HG02885 (cell line): Measurements from ENCODE around the gene CRYL1.

ENCODE experiments used
- ATAC-seq: cut with Tn5 transposase; IDR thresholded peaks from one replicate; pipeline ENCODE4 v1.9.1; 2021; ENCODE audit warnings: mild to moderate bottlenecking; ENCODE audit not compliant: unreplicated experiment, poor library complexity

The CRYL1 gene

DNA sequence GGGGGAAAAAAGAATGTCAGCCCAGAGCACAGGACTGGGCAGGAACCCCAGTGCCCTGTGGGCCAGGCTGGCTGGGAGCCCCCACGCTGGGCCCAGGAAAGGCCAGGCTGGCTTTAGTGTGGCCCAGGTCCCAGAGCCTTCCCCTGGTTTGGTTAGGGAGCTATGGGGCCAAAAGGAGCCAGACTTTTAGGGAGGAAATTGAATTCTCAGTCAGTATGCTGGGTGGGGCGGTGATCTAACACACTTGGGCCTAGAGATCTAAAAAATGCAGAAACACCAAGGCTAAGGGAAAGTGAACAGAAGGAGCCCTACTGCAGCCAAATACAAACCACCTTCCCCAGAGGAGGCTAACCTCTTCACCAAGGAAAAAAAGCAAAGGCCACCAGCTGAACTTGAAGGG, 137.5 kb downstream of the CRYL1 start:
- ATAC-seq: no peak

DNA sequence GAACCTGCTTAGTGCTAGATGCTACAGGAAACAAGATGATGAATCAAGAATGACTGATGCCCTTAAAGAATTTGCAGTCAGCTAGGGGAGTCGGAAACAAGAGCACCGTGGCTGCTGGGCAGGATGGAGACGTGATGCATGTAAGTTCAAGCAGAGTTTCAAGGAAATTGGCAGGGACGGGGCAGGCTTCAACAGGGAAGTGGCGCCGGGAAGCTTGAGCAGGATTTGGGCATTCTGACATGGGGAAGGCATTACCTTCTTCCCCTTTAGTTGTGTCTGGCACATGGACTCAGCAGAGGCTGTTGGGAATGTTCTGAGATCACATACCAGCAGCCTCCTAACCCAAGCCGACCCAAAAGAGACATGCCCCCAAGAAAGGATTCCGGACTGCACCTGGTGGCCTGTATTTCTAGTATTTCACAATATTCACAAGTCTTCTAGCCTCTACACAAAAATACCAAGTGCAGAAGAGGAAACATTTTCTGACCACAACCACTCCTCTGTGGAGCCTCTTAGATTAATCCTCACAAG, 138.2 kb downstream of the CRYL1 start:
- ATAC-seq: no peak

DNA sequence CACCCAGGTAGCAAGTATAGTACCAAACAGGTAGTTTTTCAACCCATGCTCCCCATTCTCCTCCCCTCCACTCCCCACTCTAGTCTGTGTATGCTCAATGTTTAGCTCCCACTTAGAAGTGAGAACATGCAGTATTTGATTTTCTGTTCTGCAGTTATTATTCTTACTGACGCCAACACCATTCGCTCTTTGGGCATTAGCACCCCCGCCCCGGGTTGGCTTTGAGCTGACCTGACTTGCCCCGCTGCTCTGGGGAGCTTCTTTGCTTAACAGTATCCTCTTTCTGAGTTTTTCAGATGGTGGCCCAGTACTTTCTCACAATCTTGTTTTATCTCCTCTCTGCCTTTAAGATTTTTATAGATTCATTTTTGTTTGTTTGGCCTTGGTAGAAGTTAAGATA, 138.7 kb downstream of the CRYL1 start:
- no peak for ATAC-seq

DNA sequence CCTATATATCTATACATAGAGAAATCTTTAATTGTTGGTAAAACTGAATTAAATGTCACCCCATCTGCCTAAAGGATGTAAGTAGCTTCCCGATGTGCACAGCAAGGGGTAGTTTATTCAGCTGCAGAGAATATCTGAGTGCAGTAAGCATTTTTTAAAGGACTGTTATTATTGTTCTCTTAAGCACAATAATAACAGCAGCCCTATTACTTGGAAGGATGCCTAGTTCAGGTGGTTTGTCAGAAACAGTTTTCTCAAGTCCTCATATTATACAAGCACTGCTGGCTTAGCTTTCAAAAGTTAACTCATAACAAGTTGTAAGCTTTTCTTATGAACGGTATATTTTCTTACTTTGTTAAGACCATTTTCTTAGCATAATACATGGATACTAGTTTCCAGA, 142.6 kb downstream of the CRYL1 start:
- no peak for ATAC-seq

DNA sequence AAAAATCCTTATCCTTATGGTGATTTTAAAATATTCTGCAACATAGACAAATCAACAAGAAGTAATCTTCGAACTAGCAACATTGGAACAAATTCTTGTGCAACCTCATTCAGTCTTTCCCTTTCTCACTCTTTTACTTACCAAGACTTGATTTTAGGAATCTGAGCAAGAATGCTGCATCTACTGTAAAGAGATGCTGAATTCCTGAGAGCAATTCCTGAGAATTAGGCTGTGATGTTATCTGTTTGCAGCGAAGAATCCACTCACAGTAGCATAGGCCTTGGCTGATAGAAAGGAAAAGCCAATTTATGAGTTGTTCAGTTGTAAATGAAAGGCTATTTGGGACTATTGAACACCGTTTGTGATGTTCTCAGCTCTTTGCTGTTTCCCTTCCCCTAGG, 144.3 kb downstream of the CRYL1 start:
- no peak for ATAC-seq

DNA sequence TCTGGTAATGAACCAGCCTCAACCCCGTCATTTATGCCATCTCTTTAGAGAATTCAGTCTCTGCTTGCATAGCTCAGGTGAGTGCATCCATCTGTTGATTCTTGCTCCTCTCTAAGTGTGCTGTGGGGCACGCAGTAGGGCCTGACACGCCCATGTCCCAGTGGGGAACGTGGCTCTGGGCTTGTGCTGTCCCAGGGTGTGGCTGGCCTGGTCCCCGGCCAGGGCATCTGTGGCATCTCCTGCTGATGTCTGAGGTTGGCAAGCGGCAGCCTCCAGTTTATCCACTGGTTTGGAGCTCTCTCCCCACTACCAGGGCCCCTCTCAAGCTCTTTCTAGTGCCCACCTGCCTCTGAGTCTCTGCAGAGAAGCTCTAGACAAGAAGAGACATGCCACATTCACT, 146.9 kb downstream of the CRYL1 start:
- ATAC-seq: no peak

DNA sequence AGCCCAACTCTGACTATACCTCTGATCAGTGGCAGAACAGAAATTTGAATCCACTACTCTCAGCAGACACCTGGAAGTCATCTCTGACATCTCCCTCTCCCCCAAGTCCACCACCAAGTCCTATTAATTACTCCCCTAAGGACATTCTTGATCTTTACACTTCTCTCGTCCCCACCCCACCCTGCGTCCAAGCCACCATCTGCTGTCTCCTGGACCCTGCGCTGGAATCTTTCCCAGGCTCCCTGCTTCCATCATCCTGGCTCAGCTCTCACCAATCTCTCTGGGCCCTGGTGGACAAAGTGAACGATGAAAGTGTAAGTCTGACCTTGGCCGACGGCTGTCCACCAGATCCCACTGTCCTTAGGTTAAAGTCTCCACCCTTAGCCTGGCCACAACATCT, 147.9 kb downstream of the CRYL1 start:
- no peak for ATAC-seq

DNA sequence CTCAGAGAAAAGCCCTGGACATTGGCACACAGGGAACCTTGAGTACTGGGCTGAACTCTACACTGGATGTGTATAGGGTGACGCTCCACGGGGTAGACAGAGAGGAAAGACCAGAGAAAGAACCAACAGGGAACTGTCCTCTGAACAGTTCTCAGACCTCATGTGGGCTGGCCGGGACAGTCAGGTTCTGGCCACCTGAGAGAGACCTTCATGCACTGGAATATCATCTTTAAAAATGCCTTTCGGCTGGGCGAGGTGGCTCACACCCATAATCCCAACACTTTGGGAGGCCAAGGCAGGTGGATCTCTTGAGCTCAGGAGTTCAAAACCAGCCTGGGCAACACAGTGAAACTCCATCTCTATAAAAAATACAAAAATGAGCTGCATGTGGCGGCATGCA, 149.8 kb downstream of the CRYL1 start:
- ATAC-seq: no peak

DNA sequence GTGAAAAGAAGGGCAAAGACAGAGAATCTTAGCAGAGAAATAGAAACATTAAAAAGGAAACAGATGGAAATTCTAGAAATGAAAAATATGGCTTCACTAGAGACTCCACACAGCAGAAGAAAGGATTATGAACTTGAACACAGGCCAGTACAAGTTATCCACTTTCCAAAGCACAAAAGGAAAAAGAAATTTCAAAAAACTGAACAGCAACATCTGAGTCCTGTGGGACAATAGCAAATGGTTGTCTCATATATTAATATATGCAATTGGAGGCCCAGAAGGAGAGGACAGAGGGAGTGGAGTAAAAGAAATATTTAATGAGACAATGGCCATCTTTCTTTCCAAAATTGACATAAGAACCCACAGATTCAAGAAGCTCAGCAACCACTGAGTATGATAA, 151.8 kb downstream of the CRYL1 start:
- ATAC-seq: no peak

DNA sequence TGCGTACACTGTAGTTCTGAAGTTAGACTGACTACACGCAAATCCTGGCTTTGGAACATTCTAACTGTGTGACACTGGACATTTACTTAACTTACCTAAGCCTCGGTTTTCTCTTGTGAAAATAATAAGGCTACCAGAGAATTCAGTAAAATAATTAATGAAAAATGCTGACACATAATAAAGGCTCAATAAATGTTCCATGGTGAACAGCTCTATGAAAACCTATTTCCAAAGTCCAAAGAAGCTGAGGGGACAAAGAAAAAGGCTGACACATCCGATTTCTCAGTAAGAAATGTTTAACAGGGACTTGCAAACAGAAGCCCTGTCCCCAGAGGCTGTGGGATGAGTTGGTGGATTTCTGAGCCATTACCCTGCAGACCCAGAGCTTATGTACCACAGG, 153.8 kb downstream of the CRYL1 start:
- ATAC-seq: no peak

DNA sequence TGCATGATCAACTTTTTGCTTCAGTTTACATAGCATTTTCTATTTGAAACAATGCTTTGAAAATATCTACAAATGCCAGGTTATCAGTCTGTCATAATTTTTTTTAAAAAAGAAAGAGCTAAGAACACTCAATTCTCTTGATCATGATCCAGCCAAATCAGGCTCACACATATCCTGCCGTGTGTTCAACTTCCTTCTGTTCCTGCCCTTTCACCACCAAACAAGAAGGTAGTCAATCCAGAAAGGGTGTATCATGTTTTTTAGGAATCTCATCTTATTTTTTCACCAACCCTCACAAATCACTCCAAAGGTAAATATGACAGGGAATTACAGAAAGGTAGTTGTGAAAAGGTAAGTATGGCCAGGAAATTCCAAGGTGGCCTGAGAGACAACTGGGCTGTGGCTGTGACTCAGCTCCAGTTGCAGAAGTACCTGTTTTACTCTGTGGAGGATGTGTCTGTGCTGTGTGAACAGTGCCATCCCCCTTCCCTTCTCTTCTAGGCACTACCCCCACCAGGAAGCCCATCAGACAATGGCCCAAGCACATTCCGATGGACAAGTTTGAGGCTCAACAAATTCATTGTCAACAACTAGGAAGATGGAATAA, 154.7 kb downstream of the CRYL1 start:
- ATAC-seq: no peak

DNA sequence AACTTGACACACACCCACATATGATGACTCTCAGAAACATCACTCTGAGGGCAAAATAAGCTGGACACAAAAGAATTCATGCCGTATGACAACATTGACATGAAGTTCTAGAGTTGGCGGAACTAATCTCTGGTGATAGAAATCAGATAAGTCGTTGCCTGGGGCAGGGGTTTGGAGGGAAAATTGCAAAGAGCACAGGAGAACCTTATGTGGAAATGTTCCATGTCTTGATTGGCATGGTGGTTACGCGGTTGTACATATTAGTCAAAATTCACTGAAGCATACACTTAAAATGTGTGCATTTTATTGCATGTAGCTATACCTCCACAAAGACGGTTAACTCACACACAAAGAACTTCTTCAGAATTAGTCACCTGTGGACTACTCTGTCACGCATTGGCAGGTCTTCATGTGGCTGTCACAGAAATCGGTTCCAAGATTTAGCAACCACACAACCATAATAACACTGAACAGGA, 155.7 kb downstream of the CRYL1 start:
- peak; percentile 71 for ATAC-seq

DNA sequence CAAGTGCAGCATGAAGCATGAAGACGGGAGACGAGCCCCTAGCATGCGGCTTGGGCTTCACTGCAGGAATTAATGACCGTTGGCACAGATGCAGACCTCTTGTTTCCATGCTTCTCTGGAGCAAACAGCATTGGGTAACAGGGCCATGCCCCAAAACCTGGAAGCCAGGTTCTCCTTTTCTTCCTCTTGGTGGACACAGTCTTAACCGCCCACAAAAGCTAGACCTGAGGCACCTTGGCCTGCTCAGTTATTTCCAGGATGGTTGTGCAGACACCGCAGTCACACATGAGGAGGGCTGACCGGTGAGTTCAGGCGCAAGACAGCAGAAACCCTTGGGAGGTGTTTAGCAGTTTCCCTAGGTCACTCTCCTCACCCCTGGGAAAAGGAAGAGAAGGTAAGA, 159.6 kb downstream of the CRYL1 start:
- no peak for ATAC-seq

DNA sequence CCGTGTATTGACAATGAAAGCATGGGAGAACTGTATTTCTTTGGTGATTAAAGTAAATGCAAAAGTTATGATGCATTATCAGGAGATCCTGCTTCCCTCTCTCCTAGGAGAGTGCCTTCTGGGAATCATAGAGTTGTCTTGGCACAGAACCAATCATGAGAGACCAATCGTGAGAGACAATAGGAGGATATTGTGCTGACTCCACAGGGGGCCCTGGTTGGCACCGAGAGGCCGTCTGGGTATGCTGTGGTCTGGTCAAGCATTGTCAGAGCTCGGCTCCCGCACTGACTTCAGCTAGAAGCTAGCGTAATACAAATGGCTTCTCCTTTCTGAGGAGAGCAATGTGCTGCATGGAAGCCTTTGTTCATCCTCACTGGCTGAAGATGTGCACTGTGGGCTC, 162.1 kb downstream of the CRYL1 start:
- ATAC-seq: no peak

DNA sequence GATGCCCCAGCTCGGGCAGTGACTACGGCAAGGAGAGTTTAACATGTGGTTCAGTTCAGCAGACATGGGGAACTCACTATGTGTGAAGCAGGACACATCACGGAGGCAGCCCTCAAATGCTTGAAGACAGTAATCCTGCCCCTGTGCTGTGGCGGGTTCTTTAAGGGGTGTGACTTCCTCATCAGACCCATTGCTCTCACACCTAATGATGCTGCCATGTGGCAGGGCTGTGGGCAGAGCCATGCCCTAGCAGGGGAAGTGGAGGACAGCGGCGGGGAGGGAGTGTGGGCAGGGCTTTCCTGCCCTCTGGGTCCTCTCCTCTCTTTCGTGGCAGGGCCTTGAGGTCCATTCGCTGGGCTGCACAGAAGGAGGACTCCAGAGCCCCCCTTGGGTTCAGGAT, 162.5 kb downstream of the CRYL1 start:
- ATAC-seq: no peak

DNA sequence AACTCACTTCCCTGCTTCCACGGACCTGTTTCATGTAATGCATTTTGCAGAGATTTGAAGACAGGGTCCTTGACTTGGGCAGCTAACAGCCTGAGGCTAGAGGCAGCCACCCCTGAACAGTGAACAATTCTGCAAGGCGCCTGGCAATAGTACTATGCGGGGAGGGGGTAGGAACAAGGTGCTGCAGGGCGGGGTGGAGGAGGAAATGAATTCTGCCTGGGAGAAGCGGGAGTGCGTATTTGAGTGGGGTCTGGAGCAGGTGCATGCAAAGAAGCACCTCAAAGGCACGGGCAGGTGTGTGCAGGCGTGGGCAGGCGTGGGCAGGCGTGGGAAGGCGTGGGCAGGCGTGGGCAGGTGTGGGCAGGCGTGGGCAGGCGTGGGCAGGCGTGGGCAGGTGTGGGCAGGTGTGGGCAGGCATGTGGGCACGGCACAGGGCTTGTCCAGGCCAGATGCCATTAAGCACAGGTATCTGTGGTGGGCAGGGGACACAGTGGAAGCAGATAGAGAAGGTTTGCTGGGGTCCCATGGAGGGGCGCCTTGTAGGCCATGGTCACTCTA, 163.1 kb downstream of the CRYL1 start:
- ATAC-seq: no peak

DNA sequence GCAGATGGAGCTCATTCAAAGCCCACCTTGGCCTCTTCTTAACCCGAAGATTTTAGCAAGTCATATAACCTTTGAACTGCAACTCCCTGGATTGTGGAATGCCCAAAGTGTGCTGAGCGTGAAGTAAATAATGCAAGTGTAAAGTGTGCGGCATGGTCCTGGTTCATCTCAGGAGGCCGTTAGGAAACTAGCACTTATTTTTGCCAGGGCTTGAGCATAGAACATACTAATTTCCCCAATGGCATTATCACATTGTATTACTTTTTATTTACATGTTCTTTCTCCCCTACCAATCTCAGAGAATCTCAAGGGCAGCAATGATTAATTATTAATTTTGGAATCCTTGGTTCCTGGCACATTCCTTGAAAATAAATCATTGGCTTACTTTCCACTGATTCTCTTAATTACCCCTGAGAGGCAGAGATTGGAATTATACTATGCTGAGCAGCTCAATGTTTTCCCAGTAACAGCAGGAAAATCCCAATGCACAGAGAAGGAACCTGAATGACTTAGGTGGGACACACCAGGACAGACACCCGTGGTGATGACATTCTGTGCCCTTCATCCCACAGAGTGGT, 164.7 kb downstream of the CRYL1 start:
- ATAC-seq: no peak

DNA sequence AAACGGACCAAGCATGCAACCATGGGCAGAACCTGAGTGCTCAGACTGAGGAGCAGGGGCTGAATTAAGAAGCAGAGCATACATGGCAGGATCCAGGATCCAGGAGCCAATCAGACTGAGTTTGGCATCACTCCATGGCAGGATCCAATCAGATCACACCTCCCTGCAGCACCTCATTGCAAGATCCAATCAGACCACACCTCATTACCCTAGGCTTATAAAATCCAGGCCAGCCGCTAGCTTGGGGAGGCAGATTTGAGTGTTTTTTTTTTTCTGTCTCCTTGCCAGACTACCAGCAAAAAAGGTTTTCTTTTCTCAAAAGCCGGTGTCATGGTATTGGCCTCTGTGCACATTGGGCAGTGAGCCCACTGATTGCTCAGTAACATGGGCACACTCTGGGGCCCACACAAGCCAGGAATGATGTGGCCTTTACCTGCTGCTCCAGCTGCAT, 165.6 kb downstream of the CRYL1 start:
- ATAC-seq: no peak

DNA sequence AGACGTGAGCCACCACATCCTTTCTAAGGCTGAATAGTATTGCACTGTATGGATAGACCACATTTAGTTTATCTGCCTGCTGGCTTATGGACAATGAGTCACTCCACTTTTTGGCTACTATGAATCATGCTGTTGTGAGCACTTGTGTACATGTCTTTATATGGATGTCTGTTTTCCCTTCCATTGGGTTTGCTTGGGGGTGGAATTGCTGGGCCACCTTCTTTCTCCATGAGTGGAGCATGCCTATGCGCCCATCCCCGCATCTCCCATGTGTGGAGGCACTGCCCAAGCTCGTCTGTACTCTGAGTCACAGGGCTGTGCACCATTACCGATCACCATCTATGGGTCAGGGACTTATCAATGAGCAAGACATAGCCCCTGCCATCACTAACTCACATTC, 166.3 kb downstream of the CRYL1 start:
- ATAC-seq: no peak

DNA sequence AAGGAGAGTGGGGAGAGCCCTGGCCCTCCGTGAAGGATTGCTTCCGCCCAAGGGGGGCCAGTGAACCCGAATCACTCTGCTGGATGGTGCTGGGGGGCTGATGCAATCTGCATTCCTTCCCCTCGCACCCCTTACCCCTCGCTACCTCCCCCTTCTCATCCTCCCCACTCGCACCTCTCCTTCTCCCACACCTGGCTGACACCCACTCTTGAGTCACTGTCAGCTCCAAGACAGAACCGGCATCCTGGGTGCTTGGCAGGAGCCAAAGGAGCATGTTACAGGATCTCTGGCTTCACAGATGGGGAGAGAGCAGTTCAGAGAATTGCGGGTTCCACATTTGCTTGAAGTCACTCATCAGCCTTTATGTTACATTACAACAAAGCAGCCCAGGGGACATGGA, 167.6 kb downstream of the CRYL1 start:
- no peak for ATAC-seq

DNA sequence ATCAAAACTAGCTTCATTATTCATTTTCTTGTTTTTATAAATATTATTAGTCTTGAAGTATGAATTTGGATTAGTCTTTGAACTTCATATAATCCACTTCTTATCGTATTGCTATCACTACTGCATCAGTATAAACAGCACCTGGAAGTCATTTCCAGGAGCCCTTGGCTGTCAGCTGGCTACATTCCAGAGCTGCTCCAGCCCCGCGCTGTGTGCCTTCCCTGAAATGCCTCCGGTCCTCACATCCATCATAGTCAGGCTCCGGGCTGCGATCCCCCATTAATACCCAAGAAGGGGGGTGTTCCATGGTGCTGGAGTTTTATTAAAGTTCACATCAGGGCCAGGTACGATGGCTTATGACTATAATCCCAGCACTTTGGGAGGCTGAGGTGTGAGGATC, 169.2 kb downstream of the CRYL1 start:
- ATAC-seq: no peak

DNA sequence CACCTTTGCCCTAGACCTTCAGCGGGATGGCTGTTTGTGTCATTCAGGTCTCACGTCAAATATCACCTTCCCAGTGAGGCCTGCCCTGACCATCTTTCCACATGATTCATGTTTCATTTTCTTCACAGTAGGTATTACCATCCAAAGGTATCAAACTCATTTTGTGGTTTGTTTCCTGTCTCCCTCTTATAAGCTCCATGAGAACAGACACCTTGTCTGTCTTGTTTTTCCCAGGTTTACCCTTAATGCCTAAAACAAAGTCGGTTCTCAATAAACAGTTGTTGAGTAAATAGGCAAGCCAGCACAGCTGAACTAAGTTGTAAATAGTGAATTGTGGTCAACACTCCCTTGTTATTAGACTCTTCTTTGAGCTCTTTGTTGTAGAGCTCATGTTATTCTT, 170.9 kb downstream of the CRYL1 start:
- no peak for ATAC-seq
